CD4-positive, alpha-beta T cell treated with Interleukin-15 for 4 hours (primary cell): ENCODE results near the gene HIVEP3.

ENCODE experiments used
- DNase-seq: peaks from one replicate; pipeline ENCODE4 v3.0.0-alpha.2; 2020; ENCODE audit warnings: low spot score

Gene HIVEP3

GRCh38 chr1:41813226-41813625 is 105.5 kb downstream of the HIVEP3 start:
- DNase-seq, result no peak

GRCh38 chr1:41812453-41812852 is 106.3 kb downstream of the HIVEP3 start:
- no peak for DNase-seq

- DNase-seq, result peak; percentile 57
Observed at GRCh38 chr1:41812051-41812450, 106.7 kb downstream of the HIVEP3 start.

- DNase-seq, result peak; percentile 68
Observed at GRCh38 chr1:41811051-41811795, 107.5 kb downstream of the HIVEP3 start.

GRCh38 chr1:41810446-41810845 is 108.3 kb downstream of the HIVEP3 start:
- peak; percentile 48 for DNase-seq

- no peak for DNase-seq
Observed at GRCh38 chr1:41809692-41810091, 109.0 kb downstream of the HIVEP3 start.

GRCh38 chr1:41807390-41807789 is 111.3 kb downstream of the HIVEP3 start:
- DNase-seq, result no peak

- peak; percentile 49 for DNase-seq
Observed at GRCh38 chr1:41806472-41807155, 112.1 kb downstream of the HIVEP3 start.

GRCh38 chr1:41805771-41806471 is 112.8 kb downstream of the HIVEP3 start:
- peak; percentile 39 for DNase-seq

GRCh38 chr1:41804176-41804575 is 114.5 kb downstream of the HIVEP3 start:
- peak; percentile 39 for DNase-seq

GRCh38 chr1:41803656-41804055 is 115.1 kb downstream of the HIVEP3 start:
- no peak for DNase-seq

- peak; percentile 56 for DNase-seq
Observed at GRCh38 chr1:41802532-41803501, 115.9 kb downstream of the HIVEP3 start.

- DNase-seq, result no peak
Observed at GRCh38 chr1:41800311-41800829, 118.4 kb downstream of the HIVEP3 start.

GRCh38 chr1:41799723-41800122 is 119.0 kb downstream of the HIVEP3 start:
- no peak for DNase-seq

GRCh38 chr1:41799205-41799604 is 119.5 kb downstream of the HIVEP3 start:
- DNase-seq, result no peak

- DNase-seq, result no peak
Observed at GRCh38 chr1:41795205-41795762, 123.4 kb downstream of the HIVEP3 start.

- no peak for DNase-seq
Observed at GRCh38 chr1:41794031-41794430, 124.7 kb downstream of the HIVEP3 start.

- DNase-seq, result no peak
Observed at GRCh38 chr1:41792485-41792770, 126.3 kb downstream of the HIVEP3 start.

GRCh38 chr1:41791667-41792484 is 126.8 kb downstream of the HIVEP3 start:
- peak; percentile 26 for DNase-seq

GRCh38 chr1:41790351-41790750 is 128.4 kb downstream of the HIVEP3 start:
- DNase-seq, result no peak
